ENCODE data around the gene FAT1.

The FAT1 gene

DNA sequence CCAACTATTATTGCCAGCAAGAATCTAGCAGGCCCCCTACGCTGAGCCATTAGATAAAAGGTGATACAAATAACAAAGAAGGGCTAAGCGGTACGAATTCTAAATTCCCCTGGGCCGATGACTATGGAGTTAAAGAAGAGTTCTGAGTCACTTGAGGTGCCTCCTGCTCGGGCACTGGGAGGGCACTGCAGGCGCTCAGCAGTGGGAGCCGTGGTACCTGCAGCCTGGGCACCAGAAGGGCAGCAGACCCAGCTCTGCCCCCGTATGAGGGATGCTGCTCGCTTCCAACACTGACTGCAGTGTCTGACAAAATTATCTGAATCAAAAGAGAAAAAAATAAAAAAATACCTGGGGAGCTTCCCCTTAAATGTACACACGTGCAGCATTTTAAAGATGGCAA is 124.2 kb downstream of the FAT1 start:
- DNase-seq = no peak

GRCh38 chr4:186598686-186599085 is 125.0 kb downstream of the FAT1 start:
- DNase-seq = no peak

DNA sequence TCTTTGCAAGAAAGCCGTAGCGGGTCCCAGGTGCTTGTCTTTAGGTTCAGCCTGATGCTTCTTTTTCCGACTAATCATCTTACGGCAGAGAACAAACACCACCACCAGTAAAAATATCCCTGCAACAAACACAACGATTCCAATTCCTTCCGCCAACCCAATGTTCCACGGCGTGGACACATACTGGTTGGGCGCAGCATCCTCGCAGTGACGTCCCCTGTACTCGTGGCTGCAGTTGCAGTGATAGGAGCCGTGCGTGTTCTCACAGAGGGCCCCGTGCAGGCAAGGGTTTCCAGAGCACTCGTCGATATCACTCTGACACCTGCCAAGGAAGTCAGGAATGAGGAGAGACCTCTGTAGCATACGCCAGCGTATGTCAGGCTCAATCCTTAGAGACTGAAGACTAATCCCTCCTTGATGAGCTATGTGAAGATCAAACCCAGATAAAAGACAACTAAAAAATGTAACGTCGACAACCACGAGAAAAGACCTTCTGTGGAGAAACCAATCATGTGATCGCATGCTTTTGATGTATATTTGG is 126.7 kb downstream of the FAT1 start:
- no peak for DNase-seq

DNA sequence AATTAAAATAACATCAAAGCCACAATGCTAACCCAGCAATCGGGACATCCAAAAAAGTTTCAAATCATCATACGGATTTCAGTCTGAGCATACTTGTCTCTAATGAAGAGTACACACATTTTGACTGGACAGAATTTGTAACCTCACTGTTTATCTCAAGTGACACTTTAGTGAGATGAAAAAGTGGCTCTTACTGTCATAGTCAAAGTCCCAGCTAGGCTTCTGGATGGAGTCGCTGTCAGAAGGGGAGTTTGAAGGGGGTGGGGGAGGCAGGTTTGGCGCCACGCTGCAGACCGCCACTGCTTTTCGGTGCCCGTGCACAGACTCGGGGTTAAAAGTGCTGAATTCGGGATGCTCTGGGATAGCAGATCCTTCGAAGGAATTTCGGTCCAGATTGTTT is 127.3 kb downstream of the FAT1 start:
- no peak for DNase-seq

GRCh38 chr4:186593587-186593973 is 130.1 kb downstream of the FAT1 start:
- DNase-seq = no peak

DNA sequence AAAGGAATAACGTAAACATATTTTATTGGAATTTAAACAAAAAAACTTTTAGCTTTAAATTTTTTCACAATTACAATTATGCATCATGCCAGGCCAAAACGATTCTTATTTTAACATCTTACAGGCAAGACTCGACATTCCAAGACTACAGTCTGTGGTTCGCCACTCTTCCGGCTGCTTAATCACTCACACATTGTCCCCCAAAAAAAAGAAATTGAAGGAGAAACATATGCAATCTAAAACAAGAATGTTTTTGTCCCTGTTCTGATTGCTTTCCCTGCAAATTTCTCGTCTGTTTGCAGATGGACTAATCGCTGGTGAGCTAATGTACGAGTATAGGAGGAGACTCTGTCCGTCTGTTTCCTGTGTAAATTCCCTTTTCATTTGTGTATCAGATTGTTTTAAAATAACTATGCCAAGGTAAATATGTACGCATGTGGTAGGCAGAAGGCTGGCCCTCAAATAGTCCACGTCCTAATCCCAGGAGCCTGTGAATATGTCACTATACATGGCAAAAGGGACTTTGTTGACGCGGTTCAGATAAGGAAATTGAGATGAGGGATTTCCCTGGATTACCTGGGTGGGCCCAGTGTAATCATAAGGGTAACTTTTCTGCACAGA is 130.6 kb downstream of the FAT1 start:
- DNase-seq = no peak

- no peak for DNase-seq
Observed at GRCh38 chr4:186592445-186592844, 131.2 kb downstream of the FAT1 start.

- no peak for DNase-seq
Observed at GRCh38 chr4:186591651-186592050, 132.0 kb downstream of the FAT1 start.

GRCh38 chr4:186588503-186588902 is 135.2 kb downstream of the FAT1 start:
- DNase-seq = no peak

DNA sequence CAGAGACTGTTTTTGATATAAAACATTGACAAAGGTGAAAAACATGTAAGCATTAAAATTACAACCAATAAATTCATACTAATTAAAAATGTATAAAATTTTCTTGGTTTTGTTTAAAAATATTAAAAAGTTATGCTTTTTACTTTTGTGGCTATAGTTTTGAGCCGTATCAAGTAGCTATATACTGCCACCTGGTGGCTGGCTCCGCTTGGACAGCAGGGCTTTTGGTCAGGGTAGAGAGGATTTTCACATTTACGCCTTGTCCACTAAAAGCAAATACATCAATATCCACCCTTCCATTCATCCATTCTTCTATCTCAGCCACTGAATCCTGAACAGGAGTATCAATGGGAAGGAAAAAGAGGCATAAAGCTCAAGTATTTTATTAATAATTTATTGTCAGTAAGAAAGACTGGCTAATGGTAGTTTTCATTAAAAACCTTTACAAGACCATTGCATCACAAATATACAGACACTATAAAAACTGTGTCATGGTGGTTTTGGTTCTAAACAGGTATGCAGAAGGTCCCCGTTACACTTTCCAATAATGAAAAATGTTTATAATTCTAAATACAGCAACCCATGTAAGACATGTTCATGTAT is 136.1 kb downstream of the FAT1 start:
- DNase-seq = no peak

GRCh38 chr4:186586205-186586604 is 137.5 kb downstream of the FAT1 start:
- DNase-seq = no peak

DNA sequence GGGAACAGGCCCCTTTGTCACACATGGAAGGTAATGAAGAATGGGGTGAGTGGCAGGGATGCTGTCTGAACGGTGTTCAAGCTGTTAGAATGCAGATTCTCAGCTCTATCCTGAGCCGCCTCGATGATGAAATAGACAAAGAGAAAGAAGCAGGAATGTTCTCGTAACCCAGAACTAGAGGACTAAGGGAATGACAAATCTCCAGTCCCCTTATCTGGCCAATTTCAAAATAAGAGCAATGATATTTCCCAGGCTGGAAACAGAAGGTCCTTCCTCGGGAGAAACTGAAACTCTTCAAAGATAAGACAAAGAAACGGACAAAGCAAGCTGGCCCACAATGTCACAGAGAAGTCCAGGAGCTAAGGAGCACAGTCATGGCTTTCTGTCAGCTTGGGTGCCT is 138.7 kb downstream of the FAT1 start:
- DNase-seq = no peak

DNA sequence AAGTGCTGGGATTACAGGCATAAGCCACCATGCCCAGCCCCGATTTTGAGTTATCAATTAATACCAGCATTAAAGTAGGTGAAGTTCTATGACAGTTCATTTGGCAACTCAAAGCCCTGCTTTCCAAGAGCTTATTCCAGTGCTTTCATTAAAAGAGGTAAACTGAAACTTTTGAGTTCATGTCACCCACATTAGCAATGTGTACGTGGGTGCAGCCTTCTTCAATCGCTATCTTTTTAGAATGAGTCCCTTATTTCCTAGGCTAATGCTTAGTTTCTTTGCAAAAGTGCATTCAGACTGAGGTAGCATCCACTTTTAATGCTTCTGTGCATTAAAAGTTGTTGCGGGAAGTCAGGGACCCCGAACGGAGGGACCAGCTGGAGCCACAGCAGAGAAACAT is 142.2 kb downstream of the FAT1 start:
- DNase-seq = no peak

DNA sequence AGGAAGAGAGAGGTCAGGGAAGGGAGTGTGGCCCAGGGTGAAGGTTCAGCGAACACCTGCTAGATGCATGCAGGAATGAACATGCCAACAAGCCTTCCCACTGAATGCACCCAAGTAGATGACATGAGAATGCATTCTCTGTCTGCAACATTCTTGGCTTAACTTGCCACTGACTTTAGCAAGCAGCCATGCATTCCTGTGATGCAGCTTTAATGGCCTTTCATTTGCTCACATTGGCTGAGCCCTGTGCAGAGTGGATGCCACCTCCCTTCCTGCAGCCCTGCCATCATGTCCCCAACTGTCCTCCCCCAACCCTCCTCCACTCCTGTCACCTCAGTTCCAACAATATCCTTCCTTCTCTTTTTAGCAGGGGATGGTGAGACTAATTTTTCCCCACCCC is 143.0 kb downstream of the FAT1 start:
- no peak for DNase-seq

DNA sequence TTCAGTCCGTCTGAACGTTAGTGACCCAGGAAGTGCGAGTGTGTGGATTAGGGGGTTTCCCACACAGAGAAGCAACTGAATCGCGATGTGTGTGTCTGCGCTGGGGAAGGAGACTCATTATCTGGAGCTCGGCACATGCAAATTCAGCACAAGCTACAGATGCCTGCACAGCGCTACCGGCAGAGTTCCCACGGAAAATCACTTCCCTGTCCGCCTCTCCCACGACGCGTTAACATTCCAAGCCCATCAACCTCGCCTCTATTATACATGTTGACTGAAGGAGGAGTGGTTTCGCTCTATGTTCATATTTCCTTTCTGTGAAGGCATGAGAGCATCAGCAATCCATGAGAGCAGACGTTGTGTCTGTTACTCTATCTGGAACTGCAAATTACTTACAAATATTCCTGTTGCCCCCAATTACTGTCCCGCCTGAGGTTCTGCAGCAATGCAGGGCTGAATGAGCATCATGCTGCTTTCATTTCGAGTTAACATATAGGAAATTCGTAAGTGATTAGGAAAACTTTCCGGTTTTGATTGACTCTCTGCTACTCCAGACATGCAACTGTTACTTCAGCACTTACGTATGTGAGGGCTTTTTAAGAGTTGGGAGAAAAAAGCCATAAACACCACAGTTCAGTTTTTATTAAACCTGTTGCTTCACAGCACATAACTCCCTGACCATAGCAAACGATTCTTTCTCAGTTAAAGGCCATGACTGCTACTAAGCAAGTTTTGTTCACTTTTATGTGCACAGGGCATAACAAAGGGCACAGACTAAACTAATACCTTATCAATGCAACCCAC is 153.3 kb downstream of the FAT1 start:
- DNase-seq = no peak

DNA sequence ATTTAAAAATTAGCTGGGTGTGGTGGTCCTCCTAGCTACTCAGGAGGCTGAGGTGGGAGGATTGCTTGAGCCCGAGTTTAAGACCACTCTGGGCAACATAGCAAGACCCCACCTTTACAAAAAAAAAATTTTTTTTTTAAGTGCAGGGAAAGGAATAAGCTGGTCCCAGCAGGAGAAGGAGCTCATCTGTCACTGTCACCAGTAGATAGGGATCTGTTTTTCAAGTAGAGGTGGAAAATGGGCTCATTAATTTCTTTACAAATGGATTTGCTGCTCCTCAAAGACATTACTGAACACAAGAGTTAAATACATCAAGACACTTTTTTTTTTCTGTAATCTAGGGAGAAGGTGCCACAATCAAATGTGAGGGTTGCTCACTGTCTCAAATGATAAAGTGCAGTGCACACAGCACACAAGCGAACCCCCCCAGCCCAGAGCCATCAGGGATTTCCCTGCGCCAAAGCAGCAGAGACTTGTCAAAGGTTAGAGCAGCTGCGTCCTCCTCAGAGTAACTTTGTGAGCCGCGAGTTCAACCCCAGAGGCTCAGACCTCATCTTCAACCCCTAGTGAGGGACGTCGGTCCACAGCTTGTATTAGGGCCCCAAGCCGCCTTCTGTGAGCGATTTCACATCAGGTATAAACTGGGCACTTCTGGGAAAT is 154.0 kb downstream of the FAT1 start:
- DNase-seq = no peak

GRCh38 chr4:186566068-186566467 is 157.6 kb downstream of the FAT1 start:
- no peak for DNase-seq

DNA sequence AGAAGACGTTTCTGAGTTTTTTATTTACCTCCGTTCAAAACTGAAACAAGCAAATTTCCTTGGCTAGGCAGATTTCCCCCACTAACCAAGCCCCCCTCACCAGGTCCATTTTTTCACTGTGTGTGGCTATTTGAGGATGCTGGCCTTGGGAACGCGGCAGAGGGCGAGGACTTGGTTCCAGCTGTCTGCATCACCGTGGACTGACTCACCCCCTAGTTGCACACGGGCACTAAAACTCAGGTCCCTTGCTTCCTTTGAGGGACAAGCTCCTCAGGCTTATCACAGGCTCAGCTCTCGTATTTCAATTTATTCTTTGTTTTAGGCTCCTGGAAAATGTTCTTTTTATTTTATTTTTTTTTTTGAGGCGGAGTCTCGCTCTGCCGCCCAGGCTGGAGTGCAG is 159.9 kb downstream of the FAT1 start:
- DNase-seq = no peak

GRCh38 chr4:186561748-186562147 is 161.9 kb downstream of the FAT1 start:
- DNase-seq = no peak

DNA sequence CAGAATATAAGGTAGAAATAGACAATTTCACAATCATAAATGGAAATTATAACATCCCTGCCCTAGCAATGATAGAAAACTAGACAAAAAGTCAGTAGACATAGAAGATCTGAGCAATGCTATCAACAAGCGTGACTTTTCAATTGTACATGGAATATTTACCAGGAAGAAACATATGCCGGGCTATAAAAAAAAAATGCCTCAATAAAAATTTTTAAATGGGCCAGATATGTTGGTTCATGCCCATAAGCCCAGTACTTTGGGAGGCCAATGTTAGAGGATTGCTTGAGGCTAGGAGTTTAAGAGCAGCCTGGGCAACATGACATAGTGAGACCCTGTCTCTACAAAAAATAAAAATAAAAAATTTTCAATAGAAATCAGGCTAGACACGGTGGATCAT is 163.0 kb downstream of the FAT1 start:
- DNase-seq = no peak

GRCh38 chr4:186557486-186557885 is 166.2 kb downstream of the FAT1 start:
- DNase-seq = no peak

DNA sequence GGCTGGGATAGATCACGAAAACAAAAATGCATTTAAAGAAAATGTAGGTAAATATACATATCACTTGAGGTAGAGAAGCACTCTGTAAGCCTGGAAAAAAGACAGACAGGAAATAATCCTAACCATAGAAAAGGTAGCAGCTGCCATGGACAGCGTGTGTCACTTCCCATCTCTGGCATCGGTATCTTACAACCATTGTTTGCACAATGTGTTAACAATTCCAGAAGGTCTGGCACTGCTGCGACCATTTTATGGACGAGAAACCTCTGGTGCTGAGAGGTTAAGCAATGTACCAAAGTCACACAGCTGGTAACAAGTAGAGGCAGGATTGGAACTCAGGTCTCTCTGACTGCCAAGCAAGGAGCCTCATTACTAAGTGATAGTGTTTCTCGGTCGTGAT is 166.6 kb downstream of the FAT1 start:
- DNase-seq = no peak

Measured in NCI-H1105 (cell line).